HepG2 (cell line): ENCODE results near the gene C16orf86. TPM values are rescaled to one million over a fixed set of nuclear protein-coding genes. Genes with fewer than 3 reads are reported as not detected.

Experiments used
- ASH2L ChIP-seq: fragments of 300-600, 200-600 bp; sonication (generic); IDR thresholded peaks from 2 replicates; pipeline ENCODE4 v1.7.0; 2017; ENCODE audit warnings: low read depth, mild to moderate bottlenecking, moderate library complexity, mixed read lengths, low read length; ENCODE audit not compliant: insufficient read length
- CBX2 ChIP-seq, 2 experiments: fragments of 200-600 bp in 1 of 2; sonication (generic); formaldehyde crosslinking in 1 of 2; IDR thresholded peaks; 2 replicates each; pipeline versions ENCODE4 v1.7.0 to v1.8.1; 2018 to 2022; ENCODE audit warnings: low read depth in 2 of 2, low read length in 1 of 2, mild to moderate bottlenecking in 1 of 2, missing genetic modification reagents in 1 of 2
- DZIP1 ChIP-seq: sonication (generic); formaldehyde crosslinking; IDR thresholded peaks from 2 replicates; pipeline ENCODE4 v1.5.0; 2020; ENCODE audit warnings: mild to moderate bottlenecking, missing genetic modification reagents
- HOXA7 ChIP-seq: sonication (generic); formaldehyde crosslinking; IDR thresholded peaks from 2 replicates; pipeline ENCODE4 v1.8.1; 2022; ENCODE audit warnings: mild to moderate bottlenecking, missing genetic modification reagents, moderate library complexity
- KLF12 ChIP-seq: sonication (generic); formaldehyde crosslinking; IDR thresholded peaks from 2 replicates; pipeline ENCODE4 v1.4.0; 2020; ENCODE audit warnings: missing genetic modification reagents, borderline replicate concordance
- MBD4 ChIP-seq: IDR thresholded peaks from 2 replicates; pipeline ENCODE4 v1.6.1; 2012; ENCODE audit warnings: low read length, inconsistent platforms, borderline replicate concordance
- PAWR ChIP-seq: sonication (generic); formaldehyde crosslinking; IDR thresholded peaks from 2 replicates; pipeline ENCODE4 v1.4.0; 2020; ENCODE audit warnings: missing genetic modification reagents, mild to moderate bottlenecking, borderline replicate concordance
- PHF8 ChIP-seq: sonication (generic); formaldehyde crosslinking; IDR thresholded peaks from 2 replicates; pipeline ENCODE4 v1.5.0; 2020; ENCODE audit warnings: missing genetic modification reagents
- SNAPC2 ChIP-seq: sonication (generic); formaldehyde crosslinking; IDR thresholded peaks from 2 replicates; pipeline ENCODE4 v1.8.1; 2022; ENCODE audit warnings: mild to moderate bottlenecking, missing genetic modification reagents
- STAG1 ChIP-seq: sonication (generic); formaldehyde crosslinking; IDR thresholded peaks from 2 replicates; pipeline ENCODE4 v1.4.0; 2020; ENCODE audit warnings: missing genetic modification reagents
- TCF7 ChIP-seq: sonication (generic); IDR thresholded peaks from 2 replicates; pipeline ENCODE4 v1.6.1; 2016; ENCODE audit warnings: antibody characterized with exemption, low read depth
- YEATS2 ChIP-seq: sonication (generic); formaldehyde crosslinking; IDR thresholded peaks from 2 replicates; pipeline ENCODE4 v1.4.0; 2020; ENCODE audit warnings: missing genetic modification reagents, borderline replicate concordance
- ZIK1 ChIP-seq: sonication (generic); formaldehyde crosslinking; IDR thresholded peaks from 2 replicates; pipeline ENCODE4 v1.5.0; 2020; ENCODE audit warnings: mild to moderate bottlenecking, low read depth, missing genetic modification reagents, borderline replicate concordance
- ZNF101 ChIP-seq: sonication (generic); formaldehyde crosslinking; IDR thresholded peaks from 2 replicates; pipeline ENCODE4 v1.4.0; 2020; ENCODE audit warnings: mild to moderate bottlenecking, low read depth, missing genetic modification reagents, borderline replicate concordance
- ZNF292 ChIP-seq: sonication (generic); formaldehyde crosslinking; IDR thresholded peaks from 2 replicates; pipeline ENCODE4 v1.8.1; 2022; ENCODE audit warnings: mild to moderate bottlenecking, low read depth, missing genetic modification reagents, borderline replicate concordance
- ZNF841 ChIP-seq: sonication (generic); formaldehyde crosslinking; IDR thresholded peaks from 2 replicates; pipeline ENCODE4 v1.8.1; 2023; ENCODE audit warnings: missing genetic modification reagents, borderline replicate concordance
- polyA plus RNA-seq, 8 experiments: library from polyadenylated mRNA; depleted of rRNA in 3 of 8; stranded (reverse) in 7 of 8; unstranded in 1 of 8; fragments of >200 nt; fragmentation: Illumina TruSeq in 4 of 8; extraction: Trizol in 4 of 8; gene quantifications; 2 replicates each; pipeline versions ENCODE4 v1.2.1 to v1.2.3, GENCODE V29; 2011 to 2016; ENCODE audit warnings: low read depth in 4 of 8, missing spikeins in 1 of 8, mixed read lengths in 1 of 8; ENCODE audit not compliant: insufficient read depth in 1 of 8
- total RNA-seq, 5 experiments: library from RNA; depleted of rRNA; stranded (reverse); fragments of >200 nt; fragmentation: Illumina TruSeq; extraction: Trizol; gene quantifications; 2 replicates each; pipeline ENCODE4 v1.2.3, GENCODE V29; 2016; ENCODE audit warnings: low read depth in 1 of 5
- TF ChIP-seq, protein P1 (sequence below): sonication (generic); formaldehyde crosslinking; IDR thresholded peaks from 2 replicates; pipeline ENCODE4 v1.8.1; 2023; ENCODE audit warnings: missing genetic modification reagents, inconsistent platforms, borderline replicate concordance
- TF ChIP-seq, protein P2 (sequence below): sonication (generic); formaldehyde crosslinking; IDR thresholded peaks from 2 replicates; pipeline ENCODE4 v1.4.0; 2020; ENCODE audit warnings: missing genetic modification reagents
- TF ChIP-seq, protein P3 (sequence below): sonication (generic); formaldehyde crosslinking; IDR thresholded peaks from 2 replicates; pipeline ENCODE4 v1.4.0; 2020; ENCODE audit warnings: missing genetic modification reagents

The C16orf86 gene
- total and polyA plus RNA-seq, 2 of the 13 experiments (the other 11 are each of a cell fraction or from before 2014, with no cell fraction given): 1.5 to 3.1 TPM

DNA sequence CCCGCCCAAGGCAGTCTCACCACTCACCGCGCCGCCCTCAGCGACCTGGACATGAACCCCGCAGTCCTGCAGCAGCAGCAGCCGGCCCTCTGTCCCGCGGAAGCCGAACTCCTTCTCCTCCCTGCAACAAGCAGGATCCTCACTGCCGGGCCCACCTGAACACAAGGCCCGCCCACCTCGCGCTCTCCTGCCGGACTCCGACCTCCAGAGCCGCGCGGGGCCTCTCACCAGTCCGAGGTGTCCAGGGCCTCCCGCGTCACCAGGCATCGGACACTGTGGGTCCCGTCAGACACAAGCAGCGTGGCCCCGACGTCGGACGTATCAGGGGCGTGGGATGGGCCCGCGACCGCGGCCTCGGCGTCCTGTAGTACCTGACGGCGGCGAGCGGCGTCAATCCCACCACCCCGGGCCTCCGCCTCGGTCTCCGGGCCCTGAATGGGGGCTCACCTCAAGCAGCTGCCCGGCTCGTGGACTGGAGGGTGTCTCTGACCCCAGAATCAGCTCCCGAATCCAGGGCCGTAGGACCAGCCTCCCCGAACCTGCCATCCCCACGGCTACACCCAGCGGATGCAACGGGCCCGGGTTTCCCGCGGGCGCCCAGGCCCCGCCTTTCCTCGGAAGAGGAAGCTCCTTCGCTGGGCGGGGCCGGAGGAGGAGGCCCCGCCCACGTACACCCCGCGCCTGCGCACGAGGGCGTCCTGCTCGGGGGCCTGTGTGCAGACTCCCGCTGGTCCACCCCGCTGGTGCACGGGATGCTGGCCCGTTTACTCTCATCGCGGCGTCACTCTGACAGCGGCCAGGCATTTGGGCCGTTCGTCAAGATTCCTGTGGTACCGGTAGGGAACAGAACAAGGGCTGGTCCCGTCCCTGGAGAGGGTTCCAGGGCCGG is 6.7 kb upstream of the C16orf86 start, which contains the start of gene ACD (continued):
- TF ChIP-seq STAG1 (CRISPR knock-in tag): no peak
- peak; percentile 30; the same call in 1 of the 2 replicates for TF ChIP-seq SNAPC2 (CRISPR knock-in tag)
- no peak for TF ChIP-seq CBX2 (IDR thresholded peaks at IDR 0.05; ENCODE audit: low read depth, low read length)
- TF ChIP-seq CBX2 (CRISPR knock-in tag; IDR thresholded peaks at IDR 0.05; ENCODE audit: low read depth): no peak
- TF ChIP-seq ZNF841: no peak
- TF ChIP-seq ZNF101: no peak
- TF ChIP-seq, protein P1, sequence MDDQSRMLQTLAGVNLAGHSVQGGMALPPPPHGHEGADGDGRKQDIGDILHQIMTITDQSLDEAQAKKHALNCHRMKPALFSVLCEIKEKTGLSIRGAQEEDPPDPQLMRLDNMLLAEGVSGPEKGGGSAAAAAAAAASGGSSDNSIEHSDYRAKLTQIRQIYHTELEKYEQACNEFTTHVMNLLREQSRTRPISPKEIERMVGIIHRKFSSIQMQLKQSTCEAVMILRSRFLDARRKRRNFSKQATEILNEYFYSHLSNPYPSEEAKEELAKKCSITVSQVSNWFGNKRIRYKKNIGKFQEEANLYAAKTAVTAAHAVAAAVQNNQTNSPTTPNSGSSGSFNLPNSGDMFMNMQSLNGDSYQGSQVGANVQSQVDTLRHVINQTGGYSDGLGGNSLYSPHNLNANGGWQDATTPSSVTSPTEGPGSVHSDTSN (CRISPR knock-in tag): no peak
- TF ChIP-seq ZNF292 (CRISPR knock-in tag): peak; percentile 14
- TF ChIP-seq MBD4: no peak
- no peak for TF ChIP-seq ZIK1 (CRISPR knock-in tag)
- peak; percentile 91 for TF ChIP-seq YEATS2 (CRISPR knock-in tag)
- TF ChIP-seq DZIP1 (CRISPR knock-in tag): no peak
- TF ChIP-seq PHF8 (CRISPR knock-in tag): peak; percentile 98
- peak; percentile 92 for TF ChIP-seq ASH2L
- TF ChIP-seq, protein P2, sequence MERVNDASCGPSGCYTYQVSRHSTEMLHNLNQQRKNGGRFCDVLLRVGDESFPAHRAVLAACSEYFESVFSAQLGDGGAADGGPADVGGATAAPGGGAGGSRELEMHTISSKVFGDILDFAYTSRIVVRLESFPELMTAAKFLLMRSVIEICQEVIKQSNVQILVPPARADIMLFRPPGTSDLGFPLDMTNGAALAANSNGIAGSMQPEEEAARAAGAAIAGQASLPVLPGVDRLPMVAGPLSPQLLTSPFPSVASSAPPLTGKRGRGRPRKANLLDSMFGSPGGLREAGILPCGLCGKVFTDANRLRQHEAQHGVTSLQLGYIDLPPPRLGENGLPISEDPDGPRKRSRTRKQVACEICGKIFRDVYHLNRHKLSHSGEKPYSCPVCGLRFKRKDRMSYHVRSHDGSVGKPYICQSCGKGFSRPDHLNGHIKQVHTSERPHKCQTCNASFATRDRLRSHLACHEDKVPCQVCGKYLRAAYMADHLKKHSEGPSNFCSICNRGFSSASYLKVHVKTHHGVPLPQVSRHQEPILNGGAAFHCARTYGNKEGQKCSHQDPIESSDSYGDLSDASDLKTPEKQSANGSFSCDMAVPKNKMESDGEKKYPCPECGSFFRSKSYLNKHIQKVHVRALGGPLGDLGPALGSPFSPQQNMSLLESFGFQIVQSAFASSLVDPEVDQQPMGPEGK: no peak; the same call in 1 of the 2 replicates
- peak; percentile 99 for TF ChIP-seq PAWR (CRISPR knock-in tag)
- TF ChIP-seq, protein P3, sequence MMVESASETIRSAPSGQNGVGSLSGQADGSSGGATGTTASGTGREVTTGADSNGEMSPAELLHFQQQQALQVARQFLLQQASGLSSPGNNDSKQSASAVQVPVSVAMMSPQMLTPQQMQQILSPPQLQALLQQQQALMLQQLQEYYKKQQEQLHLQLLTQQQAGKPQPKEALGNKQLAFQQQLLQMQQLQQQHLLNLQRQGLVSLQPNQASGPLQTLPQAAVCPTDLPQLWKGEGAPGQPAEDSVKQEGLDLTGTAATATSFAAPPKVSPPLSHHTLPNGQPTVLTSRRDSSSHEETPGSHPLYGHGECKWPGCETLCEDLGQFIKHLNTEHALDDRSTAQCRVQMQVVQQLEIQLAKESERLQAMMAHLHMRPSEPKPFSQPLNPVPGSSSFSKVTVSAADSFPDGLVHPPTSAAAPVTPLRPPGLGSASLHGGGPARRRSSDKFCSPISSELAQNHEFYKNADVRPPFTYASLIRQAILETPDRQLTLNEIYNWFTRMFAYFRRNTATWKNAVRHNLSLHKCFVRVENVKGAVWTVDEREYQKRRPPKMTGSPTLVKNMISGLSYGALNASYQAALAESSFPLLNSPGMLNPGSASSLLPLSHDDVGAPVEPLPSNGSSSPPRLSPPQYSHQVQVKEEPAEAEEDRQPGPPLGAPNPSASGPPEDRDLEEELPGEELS (CRISPR knock-in tag): 0 out of 2 replicates have a peak, but pooled peaks have one; percentile 15
- TF ChIP-seq TCF7: no peak
- peak; percentile 76; the same call in 1 of the 2 replicates for TF ChIP-seq KLF12 (CRISPR knock-in tag)
- no peak for TF ChIP-seq HOXA7 (CRISPR knock-in tag)
